Activated CD4-positive, alpha-beta T cell treated with anti-CD3 and anti-CD28 coated beads for 36 hours (primary cell): ENCODE measurements around the gene GDPD1. TPM values are rescaled to one million over a fixed set of nuclear protein-coding genes. Genes with fewer than 3 reads are reported as not detected.
A peak's percentile ranks its signal among the peaks of the same experiment; 100 is the strongest.
"Not testable (repeated sequence)": the region's sequence is repeated elsewhere in the genome, so short reads cannot be mapped to it uniquely, and the experiment has no call there.

Experiments
- ATAC-seq: fragments of 200-7000 bp; cut with Tn5 transposase; one replicate; pipeline ENCODE4 v1.10.0; 2021; ENCODE audit warnings: mild to moderate bottlenecking, moderate library complexity
- CTCF ChIA-PET: fragments of 350-600 bp; sonication (Branson Sonifier 250); formaldehyde crosslinking; loops from one replicate; lab custom pipeline; 2021; ENCODE audit warnings: antibody characterized with exemption; lab: Charles Lee
- POLR2A ChIA-PET: fragments of 350-600 bp; sonication (Branson Sonifier 250); formaldehyde crosslinking; loops from one replicate; lab custom pipeline; 2021; ENCODE audit warnings: antibody characterized with exemption, inconsistent platforms; lab: Charles Lee
- DNase-seq: peaks from one replicate; pipeline ENCODE4 v3.0.0-alpha.2; 2020
- H3K27ac Mint-ChIP-seq: one replicate; pipeline ENCODE4 v1.8.0; 2021; ENCODE audit warnings: mixed read lengths
- H3K27me3 Mint-ChIP-seq: one replicate; pipeline ENCODE4 v1.8.0; 2021; ENCODE audit warnings: mixed read lengths
- H3K36me3 Mint-ChIP-seq: one replicate; pipeline ENCODE4 v1.8.0; 2021; ENCODE audit warnings: low read depth, mixed read lengths
- H3K4me1 Mint-ChIP-seq: one replicate; pipeline ENCODE4 v1.8.0; 2021; ENCODE audit warnings: mixed read lengths
- H3K4me3 Mint-ChIP-seq: one replicate; pipeline ENCODE4 v1.8.0; 2021; ENCODE audit warnings: mild to moderate bottlenecking, moderate library complexity, mixed read lengths
- H3K9me3 Mint-ChIP-seq: one replicate; pipeline ENCODE4 v1.8.0; 2021; ENCODE audit warnings: low read depth, mixed read lengths
- intact Hi-C, 2 experiments: fragments of 100-400 bp; cut with DNase I in 1 of 2; cut with micrococcal nuclease in 1 of 2; formaldehyde crosslinking; loops; one replicate each; pipeline versions ENCODE4 v1.14.2 to v1.15.1; 2022 to 2024; cut with DNase I, micrococcal nuclease
- total RNA-seq, 2 experiments: library from RNA; stranded (reverse); gene quantifications; one replicate each; pipeline ENCODE4 v1.2.3, GENCODE V29; 2021

GDPD1 gene
- total RNA-seq: 1 to 10 TPM; 2.5 to 2.7 TPM

- intact Hi-C loops: loop anchor here (1.0 to 5.0 kb wide), 14 partner anchors 10 to 917 kb away; partner anchors contain the start of genes PRR11 (in 2 of the 2), SKA2 (in 2 of the 2), SMG8 (in 2 of the 2) and DHX40 (in 1 of the 2)
- Mint-ChIP-seq H3K9me3 (no peaks in the 10 kb centered on the region), H3K36me3 (no peaks in the 10 kb centered on the region), H3K4me3 (peak within 1 kb of the TSS; percentile 93), H3K27me3 (no peaks in the 10 kb centered on the region), H3K4me1 (peaks cover 12% of the 10 kb centered on the region), H3K27ac (peak within 1 kb of the TSS; percentile 86)
- peak; percentile 99 for DNase-seq
- CTCF ChIA-PET: interaction anchor here (0.6 to 2.0 kb wide), 6 partner anchors 10 to 618 kb away, joined by 3 to 17 read pairs (median 3); partner anchors contain the start of genes PRR11, SKA2 and SMG8
- POLR2A ChIA-PET: interaction anchor here (1.2 kb wide), 1 partner anchor 65 kb away, joined by 4 read pairs; the partner anchor contains the start of genes PRR11 and SKA2
- ATAC-seq: peak; percentile 99
Observed at GRCh38 chr17:59220328-59221158, at the start of gene GDPD1. Gene GDPD1, plus strand, starts transcription at chr17:59220511. Its CDS starts 99 bp downstream, at chr17:59220610.

- no peaks in the 10 kb centered on the region for H3K27me3 Mint-ChIP-seq
- H3K9me3 Mint-ChIP-seq: no peaks in the 10 kb centered on the region
- peaks cover 26% of the 10 kb centered on the region for H3K36me3 Mint-ChIP-seq
- no peak overlapping the region for H3K4me3 Mint-ChIP-seq
- DNase-seq: no peak
- H3K4me1 Mint-ChIP-seq: peaks cover 4% of the 10 kb centered on the region
- ATAC-seq: no peak
- POLR2A ChIA-PET: interaction anchor here (0.6 to 1.2 kb wide), 2 partner anchors 17 to 1050 kb away, joined by 3 to 6 read pairs; partner anchors contain the start of genes PRR11 and SKA2
- intact Hi-C loops: no loop called here
- no peak overlapping the region for H3K27ac Mint-ChIP-seq
- CTCF ChIA-PET: no interaction called here
Observed at GRCh38 chr17:59172436-59173004, 47.8 kb upstream of the GDPD1 start.

GRCh38 chr17:59174671-59175070, 45.6 kb upstream of the GDPD1 start:
- ChIA-PET CTCF (no interaction called here), POLR2A (no interaction called here)
- Mint-ChIP-seq H3K4me3 (no peak overlapping the region), H3K4me1 (no peaks in the 10 kb centered on the region), H3K36me3 (peaks cover 24% of the 10 kb centered on the region), H3K27ac (no peak overlapping the region), H3K9me3 (no peaks in the 10 kb centered on the region), H3K27me3 (no peaks in the 10 kb centered on the region)
- DNase-seq (no peak), ATAC-seq (no peak)
- intact Hi-C loops: no loop called here

GRCh38 chr17:59175076-59175475, 45.2 kb upstream of the GDPD1 start:
- ChIA-PET CTCF (no interaction called here), POLR2A (no interaction called here)
- ATAC-seq: no peak
- Mint-ChIP-seq H3K27me3 (no peaks in the 10 kb centered on the region), H3K4me1 (no peaks in the 10 kb centered on the region), H3K36me3 (peaks cover 23% of the 10 kb centered on the region), H3K9me3 (no peaks in the 10 kb centered on the region), H3K27ac (no peak overlapping the region), H3K4me3 (no peak overlapping the region)
- DNase-seq: no peak
- intact Hi-C loops: no loop called here

GRCh38 chr17:59178266-59178985, 41.9 kb upstream of the GDPD1 start:
- H3K4me1 Mint-ChIP-seq: no peaks in the 10 kb centered on the region
- H3K9me3 Mint-ChIP-seq: no peaks in the 10 kb centered on the region
- H3K36me3 Mint-ChIP-seq: peaks cover 15% of the 10 kb centered on the region
- H3K27ac Mint-ChIP-seq: no peak overlapping the region
- no peaks in the 10 kb centered on the region for H3K27me3 Mint-ChIP-seq
- ChIA-PET CTCF (no interaction called here), POLR2A (no interaction called here)
- no peak overlapping the region for H3K4me3 Mint-ChIP-seq
- intact Hi-C loops: no loop called here
- no peak for ATAC-seq
- no peak for DNase-seq

GRCh38 chr17:59179601-59180000, 40.7 kb upstream of the GDPD1 start:
- DNase-seq, H3K4me3 Mint-ChIP-seq, H3K36me3 Mint-ChIP-seq, H3K9me3 Mint-ChIP-seq, H3K27ac Mint-ChIP-seq, ATAC-seq, CTCF ChIA-PET, H3K4me1 Mint-ChIP-seq, POLR2A ChIA-PET, intact Hi-C loops, H3K27me3 Mint-ChIP-seq: not testable (repeated sequence)

- H3K4me3 Mint-ChIP-seq: no peak overlapping the region
- peaks cover 10% of the 10 kb centered on the region for H3K36me3 Mint-ChIP-seq
- H3K9me3 Mint-ChIP-seq: no peaks in the 10 kb centered on the region
- intact Hi-C loops: no loop called here
- H3K4me1 Mint-ChIP-seq: no peaks in the 10 kb centered on the region
- ATAC-seq (no peak), DNase-seq (no peak)
- H3K27ac Mint-ChIP-seq: no peak overlapping the region
- POLR2A ChIA-PET: no interaction called here
- CTCF ChIA-PET: no interaction called here
- no peaks in the 10 kb centered on the region for H3K27me3 Mint-ChIP-seq
Observed at GRCh38 chr17:59180626-59181025, 39.7 kb upstream of the GDPD1 start.

- Mint-ChIP-seq H3K4me1 (no peaks in the 10 kb centered on the region), H3K27me3 (no peaks in the 10 kb centered on the region), H3K9me3 (no peaks in the 10 kb centered on the region), H3K36me3 (peaks cover 16% of the 10 kb centered on the region), H3K27ac (no peak overlapping the region), H3K4me3 (no peak overlapping the region)
- ChIA-PET POLR2A (no interaction called here), CTCF (no interaction called here)
- ATAC-seq (no peak), DNase-seq (no peak)
- intact Hi-C loops: no loop called here
Observed at GRCh38 chr17:59181481-59181880, 38.8 kb upstream of the GDPD1 start.

GRCh38 chr17:59185997-59186396, 34.3 kb upstream of the GDPD1 start:
- ATAC-seq (no peak), DNase-seq (no peak)
- H3K27me3 Mint-ChIP-seq: no peaks in the 10 kb centered on the region
- ChIA-PET CTCF (interaction anchor here (0.6 to 1.5 kb wide), 3 partner anchors 24 to 336 kb away, joined by 3 to 4 read pairs (median 4); partner anchors contain the start of gene SMG8), POLR2A (interaction anchor here (0.6 kb wide), 1 partner anchor 298 kb away, joined by 7 read pairs; no protein-coding TSS in a partner anchor)
- intact Hi-C loops: no loop called here
- peaks cover 21% of the 10 kb centered on the region for H3K36me3 Mint-ChIP-seq
- H3K9me3 Mint-ChIP-seq: no peaks in the 10 kb centered on the region
- no peak overlapping the region for H3K27ac Mint-ChIP-seq
- no peaks in the 10 kb centered on the region for H3K4me1 Mint-ChIP-seq
- no peak overlapping the region for H3K4me3 Mint-ChIP-seq

GRCh38 chr17:59186850-59187249, 33.5 kb upstream of the GDPD1 start:
- POLR2A ChIA-PET: no interaction called here
- Mint-ChIP-seq H3K4me3 (no peak overlapping the region), H3K27me3 (no peaks in the 10 kb centered on the region), H3K36me3 (peaks cover 23% of the 10 kb centered on the region), H3K27ac (no peak overlapping the region), H3K4me1 (no peaks in the 10 kb centered on the region), H3K9me3 (no peaks in the 10 kb centered on the region)
- DNase-seq (no peak), ATAC-seq (no peak)
- CTCF ChIA-PET: interaction anchor here (0.6 kb wide), 1 partner anchor 24 kb away, joined by 3 read pairs; no protein-coding TSS in a partner anchor
- intact Hi-C loops: no loop called here

- H3K36me3 Mint-ChIP-seq: peaks cover 27% of the 10 kb centered on the region
- H3K4me3 Mint-ChIP-seq: no peak overlapping the region
- ChIA-PET POLR2A (no interaction called here), CTCF (interaction anchor here (0.6 kb wide), 1 partner anchor 169 kb away, joined by 3 read pairs; no protein-coding TSS in a partner anchor)
- intact Hi-C loops: no loop called here
- peaks cover 3% of the 10 kb centered on the region for H3K4me1 Mint-ChIP-seq
- H3K27ac Mint-ChIP-seq: no peak overlapping the region
- H3K27me3 Mint-ChIP-seq: no peaks in the 10 kb centered on the region
- DNase-seq (no peak), ATAC-seq (no peak)
- no peaks in the 10 kb centered on the region for H3K9me3 Mint-ChIP-seq
Observed at GRCh38 chr17:59190806-59191205, 29.5 kb upstream of the GDPD1 start.
